ENCODE results near the gene SNX15. TPM values are rescaled to one million over a fixed set of nuclear protein-coding genes. Genes with fewer than 3 reads are reported as not detected.
A peak's percentile ranks its signal among the peaks of the same experiment; 100 is the strongest.

Gene SNX15
- total and polyA plus RNA-seq, 4 donors: 19.9 to 26.2 (median 23.9) TPM

- DNase-seq (no peak), ATAC-seq (ENCODE audit: low FRiP score) (no peak)
- Histone ChIP-seq H3K4me3 (ENCODE audit: low read length in 2 of 2) (no peak overlapping the region), H3K27me3 (ENCODE audit: control insufficient read depth in 1 of 2, insufficient read depth in 2 of 2, low read length in 1 of 2) (no peaks in the 10 kb centered on the region), H3K27ac (ENCODE audit: low read depth in 1 of 2, low read length in 2 of 2) (no peak overlapping the region), H3K9me3 (ENCODE audit: control insufficient read depth, low read length) (no peaks in the 10 kb centered on the region), H3K36me3 (ENCODE audit: control insufficient read depth in 1 of 2, insufficient read depth in 2 of 2, low read length in 1 of 2) (no peaks in the 10 kb centered on the region), H3K4me1 (ENCODE audit: control insufficient read depth in 1 of 2, insufficient read depth in 2 of 2, low read length in 2 of 2) (no peaks in the 10 kb centered on the region)
- WGBS, 2 donors: 88 to 92% methylated on average over 6 of the region's 6 CpGs
- intact Hi-C loops (cut with DNase I): loop anchor here in 1 of 2 donors (5.0 kb wide), 1 partner anchor 54 kb away; the partner anchor contains the start of gene VPS51
These were observed 15.7 kb downstream of the SNX15 start for GRCh38 chr11:65042891-65043290.

- Histone ChIP-seq H3K27ac (ENCODE audit: low read depth in 1 of 2, low read length in 2 of 2) (no peak overlapping the region), H3K9me3 (ENCODE audit: control insufficient read depth, low read length) (no peaks in the 10 kb centered on the region), H3K27me3 (ENCODE audit: control insufficient read depth in 1 of 2, insufficient read depth in 2 of 2, low read length in 1 of 2) (no peaks in the 10 kb centered on the region), H3K4me3 (ENCODE audit: low read length in 2 of 2) (no peak overlapping the region), H3K36me3 (ENCODE audit: control insufficient read depth in 1 of 2, insufficient read depth in 2 of 2, low read length in 1 of 2) (no peaks in the 10 kb centered on the region), H3K4me1 (ENCODE audit: control insufficient read depth in 1 of 2, insufficient read depth in 2 of 2, low read length in 2 of 2) (no peaks in the 10 kb centered on the region)
- DNase-seq (peak in 1 of 2 donors; percentile 78), ATAC-seq (ENCODE audit: low FRiP score) (no peak)
- 91 to 92% methylated on average over 20 to 23 of the region's 23 CpGs for WGBS, 2 donors
- intact Hi-C loops (cut with DNase I): loop anchor here in 1 of 2 donors (5.0 kb wide), 1 partner anchor 53 kb away; the partner anchor contains the start of gene VPS51
These were observed 16.8 kb downstream of the SNX15 start for GRCh38 chr11:65043881-65044501.

GRCh38 chr11:65045061-65045460 lies 17.8 kb downstream of the SNX15 start:
- H3K27ac ChIP-seq (ENCODE audit: low read depth in 1 of 2, low read length in 2 of 2): no peak overlapping the region
- no peak for DNase-seq
- WGBS, 2 donors: 81 to 82% methylated on average over 5 of the region's 5 CpGs
- no peaks in the 10 kb centered on the region for H3K27me3 ChIP-seq (ENCODE audit: control insufficient read depth in 1 of 2, insufficient read depth in 2 of 2, low read length in 1 of 2)
- H3K36me3 ChIP-seq (ENCODE audit: control insufficient read depth in 1 of 2, insufficient read depth in 2 of 2, low read length in 1 of 2): no peaks in the 10 kb centered on the region
- no peaks in the 10 kb centered on the region for H3K9me3 ChIP-seq (ENCODE audit: control insufficient read depth, low read length)
- intact Hi-C loops (cut with DNase I): no loop called here
- no peak for ATAC-seq (ENCODE audit: low FRiP score)
- H3K4me3 ChIP-seq (ENCODE audit: low read length in 2 of 2): no peak overlapping the region
- no peaks in the 10 kb centered on the region for H3K4me1 ChIP-seq (ENCODE audit: control insufficient read depth in 1 of 2, insufficient read depth in 2 of 2, low read length in 2 of 2)

GRCh38 chr11:65045728-65046127 lies 18.5 kb downstream of the SNX15 start:
- 77 to 84% methylated on average over 7 of the region's 7 CpGs for WGBS, 2 donors
- no peaks in the 10 kb centered on the region for H3K9me3 ChIP-seq (ENCODE audit: control insufficient read depth, low read length)
- no peaks in the 10 kb centered on the region for H3K27me3 ChIP-seq (ENCODE audit: control insufficient read depth in 1 of 2, insufficient read depth in 2 of 2, low read length in 1 of 2)
- no peaks in the 10 kb centered on the region for H3K36me3 ChIP-seq (ENCODE audit: control insufficient read depth in 1 of 2, insufficient read depth in 2 of 2, low read length in 1 of 2)
- no peak overlapping the region for H3K4me3 ChIP-seq (ENCODE audit: low read length in 2 of 2)
- ATAC-seq (ENCODE audit: low FRiP score) (no peak), DNase-seq (no peak)
- intact Hi-C loops (cut with DNase I): no loop called here
- no peak overlapping the region for H3K27ac ChIP-seq (ENCODE audit: low read depth in 1 of 2, low read length in 2 of 2)
- no peaks in the 10 kb centered on the region for H3K4me1 ChIP-seq (ENCODE audit: control insufficient read depth in 1 of 2, insufficient read depth in 2 of 2, low read length in 2 of 2)

- ATAC-seq (ENCODE audit: low FRiP score): peak; percentile 64
- H3K27ac ChIP-seq (ENCODE audit: low read depth in 1 of 2, low read length in 2 of 2): no peak overlapping the region
- no peaks in the 10 kb centered on the region for H3K9me3 ChIP-seq (ENCODE audit: control insufficient read depth, low read length)
- WGBS, 2 donors: 8 to 9% methylated on average over 54 to 56 of the region's 56 CpGs
- peak; percentile 61 to 87 for DNase-seq
- intact Hi-C loops (cut with DNase I): no loop called here
- H3K4me3 ChIP-seq (ENCODE audit: low read length in 2 of 2): peak overlapping the region; percentile 2 to 15
- H3K4me1 ChIP-seq (ENCODE audit: control insufficient read depth in 1 of 2, insufficient read depth in 2 of 2, low read length in 2 of 2): no peaks in the 10 kb centered on the region
- H3K27me3 ChIP-seq (ENCODE audit: control insufficient read depth in 1 of 2, insufficient read depth in 2 of 2, low read length in 1 of 2): no peaks in the 10 kb centered on the region
- H3K36me3 ChIP-seq (ENCODE audit: control insufficient read depth in 1 of 2, insufficient read depth in 2 of 2, low read length in 1 of 2): no peaks in the 10 kb centered on the region
These were observed 20.6 kb downstream of the SNX15 start for GRCh38 chr11:65047581-65048422.

GRCh38 chr11:65051398-65051858 lies 24.2 kb downstream of the SNX15 start:
- Histone ChIP-seq H3K4me1 (ENCODE audit: control insufficient read depth in 1 of 2, insufficient read depth in 2 of 2, low read length in 2 of 2) (no peaks in the 10 kb centered on the region), H3K27me3 (ENCODE audit: control insufficient read depth in 1 of 2, insufficient read depth in 2 of 2, low read length in 1 of 2) (no peaks in the 10 kb centered on the region), H3K36me3 (ENCODE audit: control insufficient read depth in 1 of 2, insufficient read depth in 2 of 2, low read length in 1 of 2) (no peaks in the 10 kb centered on the region), H3K4me3 (ENCODE audit: low read length in 2 of 2) (no peak overlapping the region), H3K9me3 (ENCODE audit: control insufficient read depth, low read length) (no peaks in the 10 kb centered on the region), H3K27ac (ENCODE audit: low read depth in 1 of 2, low read length in 2 of 2) (no peak overlapping the region)
- 56% methylated on average over 9 of the region's 9 CpGs for WGBS, 2 donors
- intact Hi-C loops (cut with DNase I): no loop called here
- ATAC-seq (ENCODE audit: low FRiP score) (no peak), DNase-seq (no peak)

GRCh38 chr11:65053827-65054508 lies 26.7 kb downstream of the SNX15 start:
- intact Hi-C loops (cut with DNase I): no loop called here
- DNase-seq (no peak), ATAC-seq (ENCODE audit: low FRiP score) (no peak)
- Histone ChIP-seq H3K36me3 (ENCODE audit: control insufficient read depth in 1 of 2, insufficient read depth in 2 of 2, low read length in 1 of 2) (no peaks in the 10 kb centered on the region), H3K4me1 (ENCODE audit: control insufficient read depth in 1 of 2, insufficient read depth in 2 of 2, low read length in 2 of 2) (no peaks in the 10 kb centered on the region), H3K27ac (ENCODE audit: low read depth in 1 of 2, low read length in 2 of 2) (no peak overlapping the region), H3K9me3 (ENCODE audit: control insufficient read depth, low read length) (no peaks in the 10 kb centered on the region), H3K27me3 (ENCODE audit: control insufficient read depth in 1 of 2, insufficient read depth in 2 of 2, low read length in 1 of 2) (no peaks in the 10 kb centered on the region), H3K4me3 (ENCODE audit: low read length in 2 of 2) (no peak overlapping the region)
- WGBS, 2 donors: 53 to 57% methylated on average over 8 of the region's 8 CpGs

- DNase-seq: no peak
These were observed 28.3 kb downstream of the SNX15 start for GRCh38 chr11:65055538-65055937.

More at GRCh38 chr11:65055538-65055937, 28.3 kb downstream of the SNX15 start:
- intact Hi-C loops (cut with DNase I): no loop called here
- Histone ChIP-seq H3K27me3 (ENCODE audit: control insufficient read depth in 1 of 2, insufficient read depth in 2 of 2, low read length in 1 of 2) (no peaks in the 10 kb centered on the region), H3K4me3 (ENCODE audit: low read length in 2 of 2) (no peak overlapping the region), H3K36me3 (ENCODE audit: control insufficient read depth in 1 of 2, insufficient read depth in 2 of 2, low read length in 1 of 2) (no peaks in the 10 kb centered on the region), H3K4me1 (ENCODE audit: control insufficient read depth in 1 of 2, insufficient read depth in 2 of 2, low read length in 2 of 2) (no peaks in the 10 kb centered on the region), H3K27ac (ENCODE audit: low read depth in 1 of 2, low read length in 2 of 2) (no peak overlapping the region), H3K9me3 (ENCODE audit: control insufficient read depth, low read length) (no peaks in the 10 kb centered on the region)
- no peak for ATAC-seq (ENCODE audit: low FRiP score)
- 75 to 79% methylated on average over 1 of the region's 1 CpG for WGBS, 2 donors

All from aorta (tissue), 5 donors.